ENCODE measurements around the gene RPS18. TPM values are rescaled to one million over a fixed set of nuclear protein-coding genes. Genes with fewer than 3 reads are reported as not detected.

RPS18 gene
- total RNA-seq, 2 donors from 2014 or later: 3,349 to 4,633 TPM

- Mint-ChIP-seq H3K36me3 (ENCODE audit: low read depth) (peaks cover 68% of the 10 kb centered on the region), H3K4me1 (peaks cover 26% of the 10 kb centered on the region), H3K27me3 (no peaks in the 10 kb centered on the region)
Measured at GRCh38 chr6:33312361-33313104, 40.7 kb downstream of the RPS18 start.

DNA sequence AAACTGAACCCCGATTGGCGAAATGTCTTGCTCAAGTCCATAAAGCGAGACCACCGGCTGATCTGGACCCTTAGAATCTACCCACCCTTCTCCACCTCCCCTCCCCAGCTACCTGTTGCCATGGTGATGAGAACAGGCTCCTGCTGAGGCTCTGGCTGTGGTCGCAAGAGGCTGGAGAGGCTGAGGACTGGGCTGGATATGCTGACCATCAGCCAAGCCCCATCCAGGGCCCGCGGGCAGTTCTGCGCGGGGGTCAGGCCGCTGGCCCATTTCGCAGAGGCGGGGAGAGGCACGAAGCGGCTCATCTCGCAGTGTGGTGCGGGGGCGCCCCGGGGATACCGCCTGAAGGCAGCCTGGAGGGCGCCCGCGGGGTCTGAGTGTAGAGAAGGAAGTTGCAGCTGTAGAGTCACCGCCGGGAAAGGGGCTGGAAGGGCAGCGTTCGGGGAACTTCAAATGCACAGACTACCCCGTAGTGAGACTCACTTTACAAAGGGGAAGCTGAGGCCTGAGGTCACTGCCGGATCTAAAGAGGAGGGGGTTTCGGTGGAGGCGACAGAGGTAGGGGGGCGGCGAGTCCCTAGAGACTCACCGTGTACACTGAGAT lies 41.3 kb downstream of the RPS18 start:
- Mint-ChIP-seq H3K27ac (peak overlapping the region; percentile 95), H3K27me3 (no peaks in the 10 kb centered on the region), H3K4me1 (peaks cover 26% of the 10 kb centered on the region), H3K9me3 (no peaks in the 10 kb centered on the region), H3K36me3 (ENCODE audit: low read depth) (peaks cover 68% of the 10 kb centered on the region), H3K4me3 (peak overlapping the region; percentile 96)
- ATAC-seq (replicated peaks): peak; percentile 28

More at GRCh38 chr6:33312361-33313104, 40.7 kb downstream of the RPS18 start:
- Mint-ChIP-seq H3K9me3 (no peaks in the 10 kb centered on the region), H3K27ac (peak overlapping the region; percentile 95), H3K4me3 (peak overlapping the region; percentile 96)
- ATAC-seq (replicated peaks): peak; percentile 60

GRCh38 chr6:33313709-33314514 lies 42.0 kb downstream of the RPS18 start, which contains the start of gene TAPBP:
Gene TAPBP (minus strand): TSS chr6:33314078. CDS start chr6:33314041, 37 bp downstream.
- peak within 1 kb of the TSS; percentile 96 for H3K4me3 Mint-ChIP-seq
- H3K4me1 Mint-ChIP-seq: peaks cover 28% of the 10 kb centered on the region
- ATAC-seq (replicated peaks): peak; percentile 54
- peak within 1 kb of the TSS; percentile 95 for H3K27ac Mint-ChIP-seq
- H3K36me3 Mint-ChIP-seq (ENCODE audit: low read depth): peaks cover 68% of the 10 kb centered on the region
- H3K27me3 Mint-ChIP-seq: no peaks in the 10 kb centered on the region
- no peaks in the 10 kb centered on the region for H3K9me3 Mint-ChIP-seq

GRCh38 chr6:33314515-33314942 lies 42.7 kb downstream of the RPS18 start:
- Mint-ChIP-seq H3K27me3 (no peaks in the 10 kb centered on the region), H3K36me3 (ENCODE audit: low read depth) (peaks cover 70% of the 10 kb centered on the region), H3K4me3 (peak overlapping the region; percentile 96), H3K27ac (peak overlapping the region; percentile 95), H3K4me1 (peaks cover 34% of the 10 kb centered on the region), H3K9me3 (no peaks in the 10 kb centered on the region)
- peak; percentile 41 for ATAC-seq (replicated peaks)

DNA sequence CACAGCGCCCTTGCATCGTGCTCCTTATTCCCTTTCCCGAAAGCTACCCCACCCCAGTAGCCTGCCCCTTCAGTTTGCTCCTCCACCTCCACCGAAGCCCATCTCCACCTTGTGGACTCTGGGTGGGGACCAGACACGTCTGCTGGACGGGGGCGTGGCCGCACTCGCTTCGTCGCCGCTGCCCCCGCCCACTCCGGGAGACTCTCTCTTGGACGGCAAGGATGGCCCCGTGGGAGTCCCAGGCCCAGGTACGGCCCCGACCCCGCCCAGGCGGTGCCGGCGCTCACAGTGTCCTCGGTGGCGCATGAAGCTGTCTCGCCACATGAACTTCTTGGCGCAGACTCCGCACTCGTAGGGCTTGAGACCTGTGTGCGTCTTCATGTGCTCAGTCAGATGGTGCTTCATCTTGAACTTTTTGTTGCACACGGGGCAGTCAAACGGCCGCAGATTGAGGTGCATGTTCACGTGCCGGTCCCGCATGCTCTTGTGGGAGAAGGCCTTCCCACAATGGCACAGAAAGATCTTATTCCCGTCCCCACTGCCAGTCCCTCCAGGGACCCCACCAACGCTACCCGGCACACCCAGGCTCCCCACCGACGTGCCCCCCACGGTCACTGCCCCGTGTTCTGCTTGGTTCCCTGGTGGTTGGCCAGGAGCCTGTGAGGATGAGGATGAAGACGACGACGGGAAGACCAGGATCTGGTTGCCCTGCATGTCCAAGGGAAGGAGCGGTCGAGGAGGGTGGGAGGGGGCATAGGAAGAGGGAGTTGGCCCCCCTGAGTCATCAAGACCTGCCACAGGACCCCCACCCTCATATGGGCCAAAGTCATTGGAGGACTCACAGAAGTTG lies 43.3 kb downstream of the RPS18 start:
- Mint-ChIP-seq H3K4me1 (peaks cover 40% of the 10 kb centered on the region), H3K27ac (peak overlapping the region; percentile 95), H3K4me3 (peak overlapping the region; percentile 96), H3K27me3 (no peaks in the 10 kb centered on the region), H3K9me3 (no peaks in the 10 kb centered on the region), H3K36me3 (ENCODE audit: low read depth) (peaks cover 70% of the 10 kb centered on the region)
- ATAC-seq (replicated peaks): no peak

DNA sequence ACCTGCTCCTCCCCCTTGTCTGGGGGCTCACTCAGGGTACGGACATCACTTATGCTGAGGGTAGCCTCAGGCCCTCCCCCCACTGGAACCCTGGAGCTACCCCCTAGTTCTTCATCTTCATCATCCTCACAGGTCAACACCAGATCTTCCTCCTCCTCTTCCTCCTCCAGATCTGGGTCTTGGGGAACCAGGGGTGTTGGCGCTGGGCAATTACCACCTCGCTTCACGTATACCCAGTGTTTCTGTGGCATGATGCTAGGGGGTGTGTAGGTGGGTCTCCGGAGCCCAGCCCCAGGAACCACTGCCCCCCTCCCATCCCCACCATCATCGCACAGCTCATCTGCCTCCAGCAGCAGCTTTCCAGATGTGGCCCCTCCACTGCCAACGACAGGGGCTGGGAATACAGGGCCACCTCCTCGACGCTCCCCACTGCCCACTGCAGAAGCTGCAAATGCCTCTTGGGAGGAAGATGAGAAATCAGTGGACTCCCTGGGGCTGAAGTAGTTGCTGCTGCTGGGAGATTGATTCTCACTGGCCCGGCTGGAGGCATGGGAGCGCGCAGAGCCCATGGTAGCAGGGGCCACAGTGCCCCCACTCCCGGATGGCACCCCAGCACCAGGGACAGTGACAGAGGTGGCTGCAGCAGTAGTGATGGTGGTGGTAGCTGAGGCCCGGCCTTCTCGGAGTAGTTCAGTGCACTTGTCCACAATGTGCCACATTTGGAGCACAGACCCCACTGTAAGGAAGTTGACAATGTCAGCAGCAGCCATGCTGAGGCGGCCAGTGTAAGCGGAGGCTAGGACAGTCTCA lies 44.1 kb downstream of the RPS18 start:
- Mint-ChIP-seq H3K9me3 (no peaks in the 10 kb centered on the region), H3K27me3 (no peaks in the 10 kb centered on the region), H3K4me1 (peaks cover 46% of the 10 kb centered on the region), H3K27ac (peak overlapping the region; percentile 47), H3K4me3 (peak overlapping the region; percentile 96), H3K36me3 (ENCODE audit: low read depth) (peaks cover 70% of the 10 kb centered on the region)
- ATAC-seq (replicated peaks): no peak

DNA sequence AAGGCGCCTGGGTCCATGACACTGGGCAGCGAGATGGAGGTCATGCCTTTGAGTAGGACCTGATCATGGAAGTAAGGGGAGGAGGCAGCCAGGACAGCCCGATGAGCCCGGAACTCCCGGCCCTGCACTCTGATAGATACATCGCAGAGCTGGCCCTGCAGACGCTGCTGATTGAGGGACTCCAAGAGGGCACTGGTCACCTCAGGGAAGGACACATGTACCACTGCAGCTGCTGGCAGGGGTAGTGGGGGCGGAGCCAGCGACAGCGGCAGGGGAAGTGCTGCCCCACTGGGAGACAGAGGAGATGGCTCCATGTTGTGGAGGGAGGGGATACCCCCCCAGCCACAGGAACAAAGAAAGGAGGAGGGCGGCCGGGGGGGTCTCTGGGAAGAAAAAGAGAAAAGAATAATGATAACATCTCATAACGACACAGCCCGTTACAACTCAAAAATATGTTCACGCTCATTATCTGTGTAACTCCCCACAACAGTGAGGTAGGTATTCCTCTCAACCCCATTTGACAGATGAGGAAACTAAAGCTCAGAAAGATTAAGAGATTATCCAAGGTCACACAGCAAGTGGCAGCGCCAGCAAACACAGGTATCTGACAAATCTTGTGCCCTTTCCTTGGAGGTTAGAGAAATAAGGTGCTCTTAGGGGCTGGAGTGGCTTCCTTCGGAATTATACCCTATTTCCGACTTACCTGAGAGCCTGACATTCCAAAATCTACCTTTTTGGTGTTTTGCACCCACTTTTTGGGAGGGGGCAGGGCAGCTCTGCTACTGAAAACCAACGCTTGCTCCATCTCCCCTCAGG lies 44.9 kb downstream of the RPS18 start:
- ATAC-seq (replicated peaks): no peak
- no peaks in the 10 kb centered on the region for H3K9me3 Mint-ChIP-seq
- peaks cover 70% of the 10 kb centered on the region for H3K36me3 Mint-ChIP-seq (ENCODE audit: low read depth)
- no peaks in the 10 kb centered on the region for H3K27me3 Mint-ChIP-seq
- peak overlapping the region; percentile 90 for H3K27ac Mint-ChIP-seq
- H3K4me3 Mint-ChIP-seq: peak overlapping the region; percentile 96
- H3K4me1 Mint-ChIP-seq: peaks cover 49% of the 10 kb centered on the region

DNA sequence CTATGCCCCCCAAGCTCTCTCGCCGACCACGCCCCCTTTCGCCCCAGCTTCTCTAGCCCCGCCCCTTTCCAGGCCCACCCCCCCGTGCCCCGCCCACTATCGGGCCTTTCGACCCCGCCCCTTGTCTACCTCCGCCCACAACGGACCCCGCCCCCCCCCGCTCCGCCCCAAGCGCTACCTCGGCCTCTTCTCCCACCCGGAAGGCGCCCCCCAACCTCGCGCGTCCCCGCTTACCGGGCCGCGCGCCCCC lies 45.5 kb downstream of the RPS18 start:
- H3K4me1 Mint-ChIP-seq: peaks cover 54% of the 10 kb centered on the region
- H3K9me3 Mint-ChIP-seq: no peaks in the 10 kb centered on the region
- peak overlapping the region; percentile 96 for H3K4me3 Mint-ChIP-seq
- H3K36me3 Mint-ChIP-seq (ENCODE audit: low read depth): peaks cover 70% of the 10 kb centered on the region
- peak overlapping the region; percentile 90 for H3K27ac Mint-ChIP-seq
- no peaks in the 10 kb centered on the region for H3K27me3 Mint-ChIP-seq
- no peak for ATAC-seq (replicated peaks)

DNA sequence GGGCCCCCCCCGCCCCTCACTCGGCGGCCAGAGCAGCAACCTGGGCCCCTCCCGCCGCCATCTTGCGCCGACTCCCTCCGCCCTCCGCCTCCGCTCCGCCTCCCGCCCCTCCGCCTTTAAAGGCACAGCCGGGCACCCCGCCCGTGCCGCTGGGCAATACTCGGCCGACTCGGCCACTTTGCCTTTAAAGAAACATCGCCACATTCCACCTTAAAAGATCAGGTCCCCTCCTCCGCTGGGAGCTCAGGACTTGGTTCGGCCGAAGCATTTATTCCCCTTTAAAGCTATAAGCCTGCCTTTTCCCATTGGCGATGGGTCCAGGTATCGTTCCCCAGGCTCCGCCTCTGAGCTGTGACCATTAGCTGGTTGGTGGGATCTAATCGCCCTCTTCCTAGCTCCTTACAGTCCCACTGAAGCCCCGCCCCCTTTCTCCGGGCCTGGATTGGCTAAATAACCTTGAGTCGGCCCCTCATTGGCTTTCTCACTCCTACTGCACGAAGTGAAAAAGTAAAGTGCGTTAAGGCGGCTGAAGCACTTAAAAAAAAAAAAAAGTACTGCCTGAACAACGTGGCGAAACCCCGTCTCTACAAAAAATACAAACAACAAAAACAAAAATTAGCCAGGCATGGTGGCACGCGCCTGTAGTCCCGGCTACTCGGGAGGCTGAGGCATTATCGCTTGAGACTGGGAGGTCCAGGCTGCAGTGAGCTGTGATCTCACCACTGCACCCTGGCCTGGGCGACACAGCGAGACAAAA lies 46.0 kb downstream of the RPS18 start, which contains the start of gene ZBTB22:
Gene ZBTB22, minus strand, starts transcription at position 76 of the 757 bp plus-strand sequence. CDS start 828 bp downstream, outside the sequence.
- H3K36me3 Mint-ChIP-seq (ENCODE audit: low read depth): peaks cover 70% of the 10 kb centered on the region
- H3K27me3 Mint-ChIP-seq: no peaks in the 10 kb centered on the region
- no peaks in the 10 kb centered on the region for H3K9me3 Mint-ChIP-seq
- H3K4me1 Mint-ChIP-seq: peaks cover 54% of the 10 kb centered on the region
- ATAC-seq (replicated peaks): peak; percentile 74
- H3K4me3 Mint-ChIP-seq: peak within 1 kb of the TSS; percentile 96
- peak within 1 kb of the TSS; percentile 90 for H3K27ac Mint-ChIP-seq

DNA sequence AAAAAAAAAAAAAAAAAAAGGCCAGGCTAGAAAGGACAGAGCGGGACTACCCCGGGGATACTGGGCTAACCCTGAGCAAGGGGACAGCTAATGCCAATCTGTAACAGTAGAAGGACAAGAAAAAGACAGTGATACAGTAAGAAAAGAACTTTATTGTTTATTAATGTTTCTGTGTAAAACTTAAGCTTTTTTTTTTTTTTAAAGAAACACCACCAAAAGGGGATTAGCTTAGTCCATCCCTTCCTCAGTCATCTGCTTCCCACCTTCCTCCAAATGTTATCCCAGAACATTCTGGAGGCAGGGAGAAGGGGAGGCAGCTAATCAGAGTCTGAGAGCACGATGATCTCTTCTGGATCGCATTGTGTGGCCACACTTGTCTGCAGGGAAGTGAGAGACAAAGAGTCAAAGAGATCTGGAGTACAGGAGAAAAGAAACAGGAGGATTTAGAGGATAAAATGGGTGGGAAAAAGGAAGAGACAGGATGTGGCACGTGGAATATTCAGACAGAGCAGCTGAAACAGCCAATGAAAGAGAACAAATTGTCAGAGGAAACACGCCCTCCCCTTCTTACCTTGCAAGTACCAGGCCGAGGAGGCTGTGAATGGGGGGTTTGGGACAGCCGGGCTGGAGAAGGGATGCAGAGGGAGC lies 46.7 kb downstream of the RPS18 start:
- H3K4me3 Mint-ChIP-seq: peak overlapping the region; percentile 96
- H3K4me1 Mint-ChIP-seq: peaks cover 55% of the 10 kb centered on the region
- peak overlapping the region; percentile 90 for H3K27ac Mint-ChIP-seq
- H3K36me3 Mint-ChIP-seq (ENCODE audit: low read depth): peaks cover 66% of the 10 kb centered on the region
- no peaks in the 10 kb centered on the region for H3K9me3 Mint-ChIP-seq
- no peaks in the 10 kb centered on the region for H3K27me3 Mint-ChIP-seq
- no peak for ATAC-seq (replicated peaks)

DNA sequence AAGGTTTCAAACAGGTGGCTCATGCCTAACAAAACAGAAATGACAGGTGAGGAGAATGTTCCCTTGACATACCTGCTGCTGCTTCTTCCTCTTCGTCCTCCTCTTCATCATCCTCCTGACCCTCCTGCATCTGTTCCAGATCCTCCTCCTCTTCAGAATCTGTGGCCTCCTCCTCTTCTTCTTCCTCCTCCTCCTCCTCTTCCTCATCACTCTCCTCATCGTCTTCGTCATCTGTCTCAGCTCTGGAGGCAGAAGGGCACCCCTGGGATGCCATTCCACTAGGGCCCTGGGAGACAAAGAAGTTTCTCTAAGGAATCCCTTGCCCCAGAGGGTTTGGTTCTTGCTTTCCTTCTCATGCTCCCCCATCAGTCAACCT lies 48.1 kb downstream of the RPS18 start:
- no peaks in the 10 kb centered on the region for H3K27me3 Mint-ChIP-seq
- peaks cover 57% of the 10 kb centered on the region for H3K36me3 Mint-ChIP-seq (ENCODE audit: low read depth)
- H3K27ac Mint-ChIP-seq: peak overlapping the region; percentile 90
- H3K4me3 Mint-ChIP-seq: peak overlapping the region; percentile 96
- ATAC-seq (replicated peaks): no peak
- H3K4me1 Mint-ChIP-seq: peaks cover 51% of the 10 kb centered on the region
- H3K9me3 Mint-ChIP-seq: no peaks in the 10 kb centered on the region

Data from activated T-helper 17 cell treated with anti-CD3 and anti-CD28 coated beads, Interleukin-2, amount 50 U/mL, for 72 hours (primary cell).